Mucosa of stomach (tissue), 1 donor: ENCODE results near the gene HMX3.

Experiments
- H3K27me3 ChIP-seq: one replicate; pipeline ENCODE4 v1.7.0; 2013; ENCODE audit warnings: mild to moderate bottlenecking, low read length; ENCODE audit not compliant: control insufficient read depth, insufficient read depth
- H3K36me3 ChIP-seq: one replicate; pipeline ENCODE4 v1.7.0; 2013; ENCODE audit warnings: low read length; ENCODE audit not compliant: control insufficient read depth, insufficient read depth
- H3K4me1 ChIP-seq: one replicate; pipeline ENCODE4 v1.7.0; 2013; ENCODE audit warnings: mild to moderate bottlenecking, low read length; ENCODE audit not compliant: control insufficient read depth, insufficient read depth
- H3K4me3 ChIP-seq: one replicate; pipeline ENCODE4 v1.7.0; 2013; ENCODE audit warnings: low read length
- H3K9ac ChIP-seq: one replicate; pipeline ENCODE4 v1.7.0; 2013; ENCODE audit warnings: mild to moderate bottlenecking, low read length, moderate library complexity
- H3K9me3 ChIP-seq: one replicate; pipeline ENCODE4 v1.7.0; 2013; ENCODE audit warnings: mild to moderate bottlenecking, low read length, moderate library complexity; ENCODE audit not compliant: control insufficient read depth
- donor health status: Pancreatic carcinoma.

HMX3 gene

DNA sequence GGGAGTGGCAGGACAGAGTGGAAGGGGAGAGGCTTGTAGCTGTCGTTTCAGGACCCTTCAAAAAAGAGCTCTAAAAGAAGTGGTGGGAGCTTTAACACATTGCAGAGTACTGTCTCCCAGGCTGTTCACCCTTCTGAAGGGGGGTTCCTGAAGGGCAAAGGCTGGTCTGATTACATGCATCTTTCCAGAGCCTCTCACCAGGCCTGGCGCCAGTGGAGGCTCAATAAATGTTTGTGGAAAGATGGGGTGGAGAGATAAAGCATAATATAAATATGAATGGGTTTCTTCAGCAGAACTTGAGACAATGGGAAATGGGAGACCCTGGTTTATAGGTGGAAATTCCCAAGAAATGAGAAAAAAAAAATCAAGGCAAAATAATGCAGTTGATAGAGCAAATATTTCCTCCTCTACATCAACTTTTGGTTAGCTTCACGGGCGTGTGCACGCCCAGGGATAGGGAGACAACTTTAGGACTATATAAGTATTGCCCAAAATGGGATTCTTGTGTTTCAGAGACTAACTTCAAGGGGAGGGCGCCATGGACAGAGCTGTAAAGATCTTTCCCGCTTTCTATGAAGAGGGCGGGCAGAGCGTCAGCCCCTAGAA is 17.8 kb downstream of the HMX3 start:
- H3K36me3 ChIP-seq = no peaks in the 10 kb centered on the region
- peaks cover 51% of the 10 kb centered on the region for H3K27me3 ChIP-seq
- no peak overlapping the region for H3K9ac ChIP-seq
- peaks cover 13% of the 10 kb centered on the region for H3K4me1 ChIP-seq
- no peaks in the 10 kb centered on the region for H3K9me3 ChIP-seq
- no peak overlapping the region for H3K4me3 ChIP-seq

DNA sequence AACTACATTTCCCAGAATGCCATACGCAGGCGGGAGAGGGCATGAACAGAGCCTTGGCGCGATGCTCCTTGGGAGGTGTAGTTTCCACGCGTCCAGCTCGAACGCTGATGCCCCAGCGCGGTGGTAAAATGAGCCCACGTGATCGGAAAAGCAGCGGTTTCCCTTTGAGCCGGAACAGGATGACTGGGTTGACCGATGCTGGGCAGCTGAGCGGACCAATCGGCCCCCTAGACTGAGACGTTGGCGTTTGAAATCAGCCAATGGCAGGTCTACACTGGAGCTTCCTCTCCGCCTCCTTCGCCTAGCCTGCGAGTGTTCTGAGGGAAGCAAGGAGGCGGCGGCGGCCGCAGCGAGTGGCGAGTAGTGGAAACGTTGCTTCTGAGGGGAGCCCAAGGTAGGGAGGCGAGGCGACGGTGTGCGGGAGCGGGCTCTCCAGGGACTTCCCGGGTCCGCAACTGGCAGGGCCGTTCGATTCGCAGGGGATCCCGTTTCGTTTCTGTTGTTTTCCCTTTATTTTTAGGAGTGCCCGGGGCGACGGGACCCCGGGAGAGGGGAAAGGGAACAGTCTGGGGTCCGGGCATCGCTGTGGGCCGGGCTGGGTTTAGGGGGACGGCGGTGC is 18.4 kb downstream of the HMX3 start, which contains the start of gene BUB3:
TSS of gene BUB3 (plus strand) at position 311 of the 619 bp plus-strand sequence. CDS start 516 bp downstream, outside the sequence.
- H3K9ac ChIP-seq = peak within 1 kb of the TSS; percentile 85
- H3K4me3 ChIP-seq = peak within 1 kb of the TSS; percentile 83
- peaks cover 12% of the 10 kb centered on the region for H3K4me1 ChIP-seq
- H3K9me3 ChIP-seq = no peaks in the 10 kb centered on the region
- H3K27me3 ChIP-seq = peaks cover 45% of the 10 kb centered on the region
- no peaks in the 10 kb centered on the region for H3K36me3 ChIP-seq

DNA sequence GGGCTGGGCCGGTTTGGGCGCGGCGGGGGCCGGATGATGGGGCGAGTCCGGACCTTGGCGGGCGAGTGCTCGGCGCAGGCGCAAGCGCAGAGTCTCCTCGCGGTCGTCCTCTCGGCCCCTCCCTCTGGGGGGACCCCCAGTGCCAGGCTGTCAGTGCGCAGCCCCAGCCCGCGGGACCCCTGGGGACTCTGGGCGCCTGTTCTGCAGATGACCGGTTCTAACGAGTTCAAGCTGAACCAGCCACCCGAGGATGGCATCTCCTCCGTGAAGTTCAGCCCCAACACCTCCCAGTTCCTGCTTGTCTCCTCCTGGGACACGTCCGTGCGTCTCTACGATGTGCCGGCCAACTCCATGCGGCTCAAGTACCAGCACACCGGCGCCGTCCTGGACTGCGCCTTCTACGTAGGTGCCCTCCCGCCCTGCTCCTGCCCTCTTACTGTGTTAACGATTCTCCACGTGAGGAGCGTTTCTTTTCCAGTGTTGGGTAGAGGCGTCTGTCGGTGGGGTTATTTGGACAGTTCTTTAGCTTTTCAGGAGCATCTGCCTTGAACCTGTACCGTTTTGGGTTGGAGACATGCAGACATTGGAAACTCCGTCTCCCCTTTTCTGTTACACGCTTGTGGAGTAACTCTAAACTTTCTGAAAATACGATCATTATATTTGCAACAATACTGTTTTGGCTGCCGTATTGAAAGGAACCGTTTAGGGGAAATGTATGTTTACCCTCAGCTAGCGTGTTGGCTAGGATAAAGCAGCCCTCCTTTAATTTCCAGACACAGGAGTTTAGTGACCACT is 19.1 kb downstream of the HMX3 start:
- Histone ChIP-seq H3K27me3 (peaks cover 38% of the 10 kb centered on the region), H3K9me3 (no peaks in the 10 kb centered on the region), H3K9ac (peak overlapping the region; percentile 85), H3K36me3 (no peaks in the 10 kb centered on the region), H3K4me3 (peak overlapping the region; percentile 83), H3K4me1 (peaks cover 9% of the 10 kb centered on the region)

DNA sequence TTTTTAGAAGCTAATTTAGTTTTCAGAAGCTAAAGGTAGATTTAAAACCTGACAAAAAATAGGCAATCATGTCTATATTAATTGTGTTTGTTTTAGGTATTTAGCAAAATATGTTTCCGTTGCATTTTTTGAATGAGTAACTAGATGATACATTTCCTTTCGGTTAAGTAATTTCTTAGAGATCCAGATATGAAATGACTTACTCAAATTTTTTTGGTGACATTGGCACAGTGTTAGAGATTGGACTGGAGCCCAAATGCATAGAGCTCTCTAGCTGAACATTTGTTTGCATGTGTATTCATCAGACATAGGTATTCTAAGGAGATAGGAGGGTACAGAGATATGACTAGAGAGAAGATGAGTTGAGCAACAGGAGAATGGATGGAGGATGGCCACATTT is 20.3 kb downstream of the HMX3 start:
- Histone ChIP-seq H3K27me3 (peaks cover 26% of the 10 kb centered on the region), H3K4me1 (peaks cover 9% of the 10 kb centered on the region), H3K4me3 (no peak overlapping the region), H3K9me3 (no peaks in the 10 kb centered on the region), H3K9ac (no peak overlapping the region), H3K36me3 (no peaks in the 10 kb centered on the region)

DNA sequence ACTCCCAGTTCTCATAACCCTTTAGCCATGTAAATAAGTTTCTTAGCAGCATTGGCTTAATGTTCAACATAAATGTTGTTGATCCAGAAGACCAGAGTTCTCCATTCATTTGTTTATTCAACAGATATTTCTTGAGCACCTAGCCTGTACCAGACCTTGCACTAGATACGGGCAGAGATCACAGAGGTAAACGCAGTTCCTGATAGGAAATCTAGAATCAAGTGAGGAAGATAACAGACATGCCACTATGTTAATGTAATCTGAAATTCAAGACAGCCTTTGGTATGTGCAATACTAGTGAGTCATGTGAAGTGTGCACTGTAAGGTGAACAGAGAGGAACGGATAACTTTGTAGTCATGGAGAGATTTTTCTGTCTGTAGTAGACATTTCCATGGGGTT is 21.4 kb downstream of the HMX3 start:
- Histone ChIP-seq H3K4me1 (peaks cover 9% of the 10 kb centered on the region), H3K27me3 (peaks cover 15% of the 10 kb centered on the region), H3K9ac (no peak overlapping the region), H3K36me3 (no peaks in the 10 kb centered on the region), H3K4me3 (no peak overlapping the region), H3K9me3 (no peaks in the 10 kb centered on the region)

DNA sequence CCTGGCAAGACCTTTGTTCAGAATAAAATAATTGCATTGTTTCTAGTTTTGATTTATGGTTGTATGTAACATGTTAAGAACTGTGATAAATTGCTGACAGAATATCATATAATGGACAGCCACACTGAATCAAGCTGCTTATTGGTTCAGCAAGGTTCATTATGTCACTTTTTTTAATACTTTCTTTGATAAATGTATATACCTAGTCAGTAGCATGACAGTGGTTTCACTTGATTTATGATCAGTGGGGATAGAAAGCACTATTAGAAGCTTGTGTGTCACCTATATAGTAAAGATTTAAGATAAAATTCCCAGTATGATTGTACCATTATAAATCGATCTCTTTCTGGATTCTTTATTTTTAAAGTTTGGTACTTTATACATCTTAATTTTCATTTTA is 22.9 kb downstream of the HMX3 start:
- Histone ChIP-seq H3K27me3 (peaks cover under 1% of the 10 kb centered on the region), H3K4me3 (no peak overlapping the region), H3K4me1 (peaks cover 9% of the 10 kb centered on the region), H3K9me3 (no peaks in the 10 kb centered on the region), H3K36me3 (no peaks in the 10 kb centered on the region), H3K9ac (no peak overlapping the region)

DNA sequence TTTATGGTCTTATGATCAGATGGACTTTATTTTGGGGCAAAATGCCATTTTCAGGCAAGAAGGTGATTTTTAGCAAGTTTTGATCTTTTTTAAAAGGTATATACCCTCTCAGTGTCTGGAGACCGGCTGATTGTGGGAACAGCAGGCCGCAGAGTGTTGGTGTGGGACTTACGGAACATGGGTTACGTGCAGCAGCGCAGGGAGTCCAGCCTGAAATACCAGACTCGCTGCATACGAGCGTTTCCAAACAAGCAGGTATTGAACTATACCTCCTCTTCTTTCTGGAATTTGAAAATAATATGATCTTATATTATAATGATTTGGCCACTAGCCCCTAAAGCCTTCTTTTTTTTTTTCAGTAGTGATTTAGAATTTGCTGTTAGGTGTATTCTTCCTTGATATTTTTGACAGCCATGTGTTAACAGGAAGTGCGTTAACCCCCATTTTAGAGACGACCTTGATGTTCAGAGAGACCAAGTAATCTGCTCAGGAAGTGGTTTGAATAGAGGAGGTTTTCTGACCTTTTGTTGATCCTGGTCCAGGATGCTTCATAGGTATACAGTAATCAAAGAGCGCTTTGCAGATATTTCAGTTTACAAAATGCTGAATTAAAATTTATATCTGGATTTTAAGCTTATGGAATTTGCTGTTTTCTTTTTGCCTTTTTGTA is 24.7 kb downstream of the HMX3 start:
- H3K27me3 ChIP-seq = no peaks in the 10 kb centered on the region
- H3K9ac ChIP-seq = no peak overlapping the region
- no peaks in the 10 kb centered on the region for H3K9me3 ChIP-seq
- H3K4me1 ChIP-seq = peaks cover 3% of the 10 kb centered on the region
- H3K36me3 ChIP-seq = no peaks in the 10 kb centered on the region
- no peak overlapping the region for H3K4me3 ChIP-seq

DNA sequence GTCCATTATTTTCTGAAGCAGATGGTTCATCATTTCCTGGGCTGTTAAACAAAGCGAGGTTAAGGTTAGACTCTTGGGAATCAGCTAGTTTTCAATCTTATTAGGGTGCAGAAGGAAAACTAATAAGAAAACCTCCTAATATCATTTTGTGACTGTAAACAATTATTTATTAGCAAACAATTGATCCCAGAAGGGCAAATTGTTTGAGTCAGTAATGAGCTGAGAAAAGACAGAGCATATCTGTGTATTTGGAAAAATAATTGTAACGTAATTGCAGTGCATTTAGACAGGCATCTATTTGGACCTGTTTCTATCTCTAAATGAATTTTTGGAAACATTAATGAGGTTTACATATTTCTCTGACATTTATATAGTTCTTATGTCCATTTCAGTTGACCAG is 28.5 kb downstream of the HMX3 start:
- H3K4me1 ChIP-seq = no peaks in the 10 kb centered on the region
- H3K9ac ChIP-seq = no peak overlapping the region
- no peaks in the 10 kb centered on the region for H3K27me3 ChIP-seq
- H3K36me3 ChIP-seq = no peaks in the 10 kb centered on the region
- no peak overlapping the region for H3K4me3 ChIP-seq
- no peaks in the 10 kb centered on the region for H3K9me3 ChIP-seq

DNA sequence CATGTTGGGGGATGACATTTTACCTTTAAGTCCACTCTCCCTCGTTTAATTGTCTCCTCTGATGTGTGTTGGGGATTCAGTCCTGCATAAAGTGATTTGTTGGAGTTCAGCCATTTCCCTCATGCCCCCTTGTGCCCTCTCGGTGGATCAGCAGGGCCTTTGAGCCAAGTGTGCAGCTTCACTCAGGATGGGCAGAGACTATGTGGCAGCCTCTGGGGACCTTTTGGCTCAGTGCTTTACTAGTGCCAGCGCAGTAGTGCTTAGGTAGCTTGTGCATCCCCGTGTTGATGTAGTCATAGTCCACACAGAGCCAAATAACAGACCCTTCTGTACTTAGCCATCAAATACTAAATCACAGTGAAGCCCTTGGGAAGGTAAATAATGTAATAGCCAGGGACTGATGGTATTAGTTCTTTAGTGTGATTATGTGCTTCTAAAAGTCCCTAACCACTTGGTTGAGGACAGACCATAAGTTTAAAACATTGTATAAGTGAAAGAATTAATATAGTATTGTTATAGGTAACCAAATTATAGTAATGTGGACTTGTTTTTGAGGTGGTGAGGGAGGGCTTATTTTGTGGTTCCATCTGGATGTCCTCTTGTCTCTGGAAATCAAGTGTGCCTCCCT is 29.8 kb downstream of the HMX3 start:
- Histone ChIP-seq H3K9me3 (no peaks in the 10 kb centered on the region), H3K4me1 (no peaks in the 10 kb centered on the region), H3K36me3 (no peaks in the 10 kb centered on the region), H3K9ac (no peak overlapping the region), H3K4me3 (no peak overlapping the region), H3K27me3 (no peaks in the 10 kb centered on the region)

DNA sequence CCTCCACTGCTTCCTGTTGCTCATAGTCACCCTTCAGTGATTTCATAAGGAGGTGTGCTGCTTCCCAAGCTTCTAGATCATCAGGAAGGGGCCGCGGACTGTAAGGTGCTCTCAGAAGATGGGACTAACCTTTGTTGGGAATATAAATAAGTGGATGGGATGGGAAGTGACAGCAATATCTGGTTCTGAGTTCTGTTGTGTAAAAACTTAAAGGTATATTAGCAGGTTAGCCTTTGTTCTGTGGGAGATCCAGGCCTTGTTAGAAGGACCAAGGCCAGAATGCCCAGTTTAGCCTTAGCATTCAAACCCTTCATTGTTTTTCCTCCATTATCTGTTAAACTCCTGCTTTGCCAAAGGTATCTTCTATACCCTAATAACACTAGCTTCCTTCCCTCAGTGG is 30.8 kb downstream of the HMX3 start:
- H3K9ac ChIP-seq = no peak overlapping the region
- H3K4me1 ChIP-seq = no peaks in the 10 kb centered on the region
- no peak overlapping the region for H3K4me3 ChIP-seq
- no peaks in the 10 kb centered on the region for H3K36me3 ChIP-seq
- H3K9me3 ChIP-seq = no peaks in the 10 kb centered on the region
- no peaks in the 10 kb centered on the region for H3K27me3 ChIP-seq

DNA sequence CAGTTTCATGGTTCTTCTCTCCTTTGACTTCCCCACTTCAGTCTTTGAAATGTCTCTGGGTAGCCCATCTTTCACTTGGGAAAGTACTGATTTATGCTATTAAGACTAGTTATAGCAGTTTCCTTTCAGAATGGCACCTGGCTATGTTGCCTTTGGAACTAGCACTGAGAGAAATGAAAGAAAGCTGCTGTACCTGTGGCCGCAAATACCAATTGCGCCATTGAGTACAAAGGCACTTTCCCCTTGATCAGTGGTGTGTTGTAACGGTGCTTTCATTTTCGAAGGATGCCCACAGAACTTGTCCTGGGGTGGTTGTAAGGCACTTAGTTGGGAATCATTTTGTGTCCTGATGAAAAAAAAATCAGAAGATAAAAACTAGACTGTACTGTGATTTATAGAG is 35.2 kb downstream of the HMX3 start:
- Histone ChIP-seq H3K36me3 (no peaks in the 10 kb centered on the region), H3K4me3 (no peak overlapping the region), H3K9me3 (no peaks in the 10 kb centered on the region), H3K27me3 (no peaks in the 10 kb centered on the region), H3K4me1 (no peaks in the 10 kb centered on the region), H3K9ac (no peak overlapping the region)
